AG04450 (cell line): ENCODE measurements around the gene MSRB2. TPM values are rescaled to one million over a fixed set of nuclear protein-coding genes. Genes with fewer than 3 reads are reported as not detected.
"Not testable (repeated sequence)": the region's sequence is repeated elsewhere in the genome, so short reads cannot be mapped to it uniquely, and the experiment has no call there.

Source experiments
- CTCF ChIA-PET: fragments of 300-600, 350-600 bp; formaldehyde crosslinking; extraction: SDS; loops from one replicate; lab custom pipeline; 2022; ENCODE audit warnings: antibody characterized with exemption, inconsistent platforms; lab: Charles Lee
- POLR2A ChIA-PET: fragments of 350-600 bp; formaldehyde crosslinking; extraction: SDS; loops from one replicate; lab custom pipeline; 2021; ENCODE audit warnings: antibody characterized with exemption, inconsistent platforms; lab: Yijun Ruan, JAX
- DNase-seq: peaks from one replicate; pipeline ENCODE4 v3.0.0-alpha.2; 2011; ENCODE audit warnings: low read depth, low spot score
- H3K27ac ChIP-seq: one replicate; pipeline ENCODE4 v1.5.1; 2012; ENCODE audit warnings: low read depth, low read length, control low read depth
- H3K27me3 ChIP-seq: one replicate; pipeline ENCODE4 v1.6.0; 2012; ENCODE audit warnings: low read length; ENCODE audit not compliant: control insufficient read depth, insufficient read depth
- H3K4me3 ChIP-seq: 2 replicates; pipeline ENCODE4 v1.5.1; 2011; ENCODE audit warnings: mild to moderate bottlenecking, low read depth, low read length, control low read depth
- H3K9me3 ChIP-seq: 2 replicates; pipeline ENCODE4 v1.5.1; 2012; ENCODE audit warnings: low read length; ENCODE audit not compliant: control insufficient read depth, insufficient read depth
- CTCF ChIP-seq: IDR thresholded peaks from 2 replicates; pipeline ENCODE4 v1.5.1; 2011; ENCODE audit warnings: low read depth, low read length, control low read depth, inconsistent platforms
- polyA plus RNA-seq: library from polyadenylated mRNA; depleted of rRNA; stranded (reverse); fragments of >200 nt; gene quantifications from 2 replicates; pipeline ENCODE4 v1.2.3, GENCODE V29; 2011

Gene MSRB2
- polyA plus RNA-seq, 1 experiment = 63.0 TPM

- CTCF ChIA-PET = no interaction called here
- no peak for DNase-seq
- Histone ChIP-seq H3K27ac (no peak overlapping the region), H3K27me3 (no peaks in the 10 kb centered on the region), H3K4me3 (no peak overlapping the region), H3K9me3 (no peaks in the 10 kb centered on the region)
- TF ChIP-seq CTCF = no peak
- POLR2A ChIA-PET = no interaction called here
These were observed 28.0 kb upstream of the MSRB2 start for GRCh38 chr10:23067337-23067736.

GRCh38 chr10:23067939-23068775 lies 27.2 kb upstream of the MSRB2 start:
- CTCF ChIA-PET = interaction anchor here (0.6 to 1.2 kb wide), 4 partner anchors 13 to 1077 kb away, joined by 3 to 5 read pairs (median 4); no protein-coding TSS in a partner anchor
- peak; percentile 51 for DNase-seq

GRCh38 chr10:23069019-23069815 lies 26.2 kb upstream of the MSRB2 start:
- ChIA-PET POLR2A (no interaction called here), CTCF (interaction anchor here (0.6 to 1.2 kb wide), 4 partner anchors 12 to 1078 kb away, joined by 3 to 5 read pairs (median 4); no protein-coding TSS in a partner anchor)
- no peak overlapping the region for H3K4me3 ChIP-seq
- H3K27me3 ChIP-seq = no peaks in the 10 kb centered on the region
- no peaks in the 10 kb centered on the region for H3K9me3 ChIP-seq
- DNase-seq = no peak
- no peak overlapping the region for H3K27ac ChIP-seq
- no peak for TF ChIP-seq CTCF

More at GRCh38 chr10:23067939-23068775, 27.2 kb upstream of the MSRB2 start:
- no peaks in the 10 kb centered on the region for H3K9me3 ChIP-seq
- no peak overlapping the region for H3K4me3 ChIP-seq
- H3K27ac ChIP-seq = no peak overlapping the region
- POLR2A ChIA-PET = no interaction called here
- H3K27me3 ChIP-seq = no peaks in the 10 kb centered on the region
- peak; percentile 87 for TF ChIP-seq CTCF

- CTCF ChIA-PET, POLR2A ChIA-PET: not testable (repeated sequence)
These were observed 25.1 kb upstream of the MSRB2 start for GRCh38 chr10:23070092-23070912.

GRCh38 chr10:23070913-23071218 lies 24.5 kb upstream of the MSRB2 start:
- DNase-seq = no peak

More at GRCh38 chr10:23070092-23070912, 25.1 kb upstream of the MSRB2 start:
- H3K27me3 ChIP-seq, H3K4me3 ChIP-seq, H3K9me3 ChIP-seq, H3K27ac ChIP-seq, DNase-seq: not testable (repeated sequence)

GRCh38 chr10:23072593-23072992 lies 22.8 kb upstream of the MSRB2 start:
- POLR2A ChIA-PET, CTCF ChIA-PET, H3K27me3 ChIP-seq, H3K27ac ChIP-seq, H3K4me3 ChIP-seq, DNase-seq, H3K9me3 ChIP-seq: not testable (repeated sequence)

More at GRCh38 chr10:23070913-23071218, 24.5 kb upstream of the MSRB2 start:
- Histone ChIP-seq H3K27ac (no peak overlapping the region), H3K9me3 (no peaks in the 10 kb centered on the region), H3K27me3 (no peaks in the 10 kb centered on the region), H3K4me3 (no peak overlapping the region)
- TF ChIP-seq CTCF = no peak
- CTCF ChIA-PET = interaction anchor here (0.7 to 1.0 kb wide), 2 partner anchors 10 to 1077 kb away, joined by 3 to 4 read pairs; no protein-coding TSS in a partner anchor
- POLR2A ChIA-PET = no interaction called here
